GM19351 (cell line): ENCODE results near the gene AKT3.

Experiments
- ATAC-seq: cut with Tn5 transposase; IDR thresholded peaks from one replicate; pipeline ENCODE4 v1.9.1; 2021; ENCODE audit warnings: mild to moderate bottlenecking, moderate library complexity; ENCODE audit not compliant: unreplicated experiment

Gene AKT3

GRCh38 chr1:243438815-243439214, 411.2 kb downstream of the AKT3 start:
- ATAC-seq, result no peak
